ENCODE data around the gene IL17RC.

DNA sequence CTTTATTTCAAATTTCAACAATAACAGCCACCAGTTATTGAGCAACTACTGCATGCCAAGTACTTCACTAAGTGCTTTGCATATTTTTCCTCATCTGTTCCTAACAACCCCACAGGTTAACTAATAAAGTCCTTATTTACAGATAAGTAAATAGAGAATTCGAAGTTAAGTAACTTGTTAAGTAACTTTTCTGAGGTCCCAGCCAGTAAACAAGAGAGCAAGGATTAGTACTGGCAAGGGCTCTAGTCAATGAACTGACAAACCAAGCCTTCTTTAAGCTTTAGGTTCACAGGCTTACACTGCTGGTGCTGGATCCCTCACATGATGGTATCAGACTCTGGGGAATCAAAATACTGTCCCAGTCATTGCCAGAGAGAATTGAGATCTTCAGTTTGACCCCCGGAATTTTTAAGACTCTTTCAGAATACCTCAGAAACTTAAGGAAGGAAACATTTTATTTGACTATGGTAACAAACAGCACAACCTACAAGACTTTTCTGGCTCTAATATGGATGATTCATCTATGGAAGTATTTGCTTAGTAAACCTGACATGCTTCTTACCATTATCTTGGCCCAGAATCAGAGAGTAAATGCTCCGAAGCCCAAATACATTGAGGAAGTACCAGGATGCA is 53.2 kb downstream of the IL17RC start:
- TF ChIP-seq POLR2AphosphoS5 (IDR thresholded peaks at IDR 0.05) (no peak), POLR2A (IDR thresholded peaks at IDR 0.05) (no peak), CTCF (IDR thresholded peaks at IDR 0.05 in 8 of 11, conservative IDR thresholded peaks at IDR 0.05 in 3 of 11) (no peak)
